Activated naive CD4-positive, alpha-beta T cell treated with anti-CD3 and anti-CD28 coated beads, Interleukin-2, amount 10 ng/mL, durations not matched to agents 7 days and 5 days (primary cell): Measurements from ENCODE around the gene TPST2.
"Not testable (repeated sequence)": the region's sequence is repeated elsewhere in the genome, so short reads cannot be mapped to it uniquely, and the experiment has no call there.

Source experiments
- CTCF ChIA-PET: fragments of 350-600 bp; sonication (Branson Sonifier 250); formaldehyde crosslinking; loops from one replicate; lab custom pipeline; 2021; ENCODE audit warnings: antibody characterized with exemption; lab: Charles Lee
- DNase-seq: peaks from one replicate; pipeline ENCODE4 v3.0.0-alpha.2; 2020
- H3K27ac Mint-ChIP-seq: one replicate; pipeline ENCODE4 v1.8.0; 2021; ENCODE audit warnings: mild to moderate bottlenecking, moderate library complexity, mixed read lengths
- H3K27me3 Mint-ChIP-seq: one replicate; pipeline ENCODE4 v1.8.0; 2021; ENCODE audit warnings: mild to moderate bottlenecking, mixed read lengths
- H3K36me3 Mint-ChIP-seq: one replicate; pipeline ENCODE4 v1.8.0; 2021; ENCODE audit warnings: mixed read lengths
- H3K4me1 Mint-ChIP-seq: one replicate; pipeline ENCODE4 v1.8.0; 2021; ENCODE audit warnings: mixed read lengths
- H3K4me3 Mint-ChIP-seq: one replicate; pipeline ENCODE4 v1.8.0; 2021; ENCODE audit warnings: mild to moderate bottlenecking, moderate library complexity, mixed read lengths
- H3K9me3 Mint-ChIP-seq: one replicate; pipeline ENCODE4 v1.8.0; 2021; ENCODE audit warnings: mixed read lengths

TPST2 gene

DNA sequence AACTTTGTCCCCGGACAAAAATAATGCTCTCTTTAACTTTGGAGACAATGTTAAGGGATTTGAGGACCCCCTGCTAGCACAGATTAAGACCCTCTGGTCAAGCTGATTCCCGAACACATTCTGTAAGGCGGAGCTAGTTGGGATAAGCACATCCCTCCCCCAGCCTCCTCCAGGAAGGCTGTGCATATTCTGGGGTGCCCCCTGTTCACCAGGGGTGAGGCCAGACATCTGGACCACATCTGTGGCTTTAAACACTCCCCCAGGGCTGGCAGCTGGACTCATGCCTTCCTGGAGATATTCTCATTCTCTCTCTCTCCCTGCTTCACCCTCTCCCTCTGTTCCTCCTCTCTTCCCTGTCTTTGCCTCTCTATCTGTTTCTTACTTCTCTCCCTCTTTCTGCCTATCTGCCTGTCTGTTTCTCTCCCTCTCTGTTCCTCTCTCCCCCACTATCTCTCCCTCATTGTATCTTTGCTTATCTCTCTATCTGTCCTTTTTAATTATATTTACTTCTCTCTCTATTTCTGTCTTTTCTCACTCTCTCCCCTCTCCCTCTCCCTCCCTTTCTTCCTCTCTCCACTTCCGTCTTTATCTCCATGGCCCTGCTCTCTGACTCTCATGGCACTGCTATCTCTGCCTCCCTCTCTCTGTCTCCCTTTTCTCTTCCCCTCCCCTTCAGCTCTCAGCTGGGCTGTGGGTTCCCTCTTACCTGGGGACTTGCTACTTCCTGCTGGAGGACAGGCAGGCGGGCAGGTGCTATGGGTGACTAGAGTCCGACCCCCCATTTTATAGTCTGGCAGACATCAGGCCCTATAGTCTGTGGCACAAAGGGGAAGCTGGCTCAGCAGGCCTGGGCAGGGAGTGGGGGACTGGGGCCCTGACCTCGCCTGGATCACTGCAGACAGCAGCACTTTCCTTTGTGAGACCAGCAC, 27.6 kb upstream of the TPST2 start, which contains the start of gene CRYBB1:
CRYBB1 (minus strand) TSS at position 757 of the 929 bp plus-strand sequence. CDS start 1,708 bp downstream, outside the sequence.
- Mint-ChIP-seq H3K4me3 (no peak within 1 kb of the TSS), H3K27me3 (peaks cover 40% of the 10 kb centered on the region), H3K36me3 (no peaks in the 10 kb centered on the region), H3K9me3 (no peaks in the 10 kb centered on the region), H3K27ac (no peak within 1 kb of the TSS), H3K4me1 (peaks cover 17% of the 10 kb centered on the region)
- CTCF ChIA-PET = no interaction called here
- DNase-seq = no peak

DNA sequence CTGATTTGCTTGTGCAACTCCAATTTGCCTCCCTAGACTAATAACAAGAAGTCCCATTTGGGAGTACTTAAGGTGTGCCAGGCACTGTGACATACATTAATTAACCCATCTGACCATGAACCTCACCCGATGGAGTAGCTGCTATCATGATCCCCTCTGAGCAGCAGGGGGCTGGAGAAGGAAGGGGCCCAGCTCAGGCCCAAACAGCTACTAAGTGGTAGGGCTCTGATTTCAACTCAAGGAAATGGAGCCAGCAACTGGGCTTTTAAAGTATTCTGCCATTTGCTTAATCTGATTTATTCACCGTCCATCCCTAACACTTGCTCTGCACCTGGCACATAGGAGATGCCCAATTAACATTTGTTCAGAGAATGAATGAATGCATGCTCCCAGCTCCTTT, 26.7 kb upstream of the TPST2 start:
- CTCF ChIA-PET = interaction anchor here (0.7 kb wide), 1 partner anchor 112 kb away, joined by 3 read pairs; no protein-coding TSS in a partner anchor
- no peak overlapping the region for H3K27ac Mint-ChIP-seq
- DNase-seq = no peak
- H3K4me1 Mint-ChIP-seq = peaks cover 17% of the 10 kb centered on the region
- peaks cover 45% of the 10 kb centered on the region for H3K27me3 Mint-ChIP-seq
- no peak overlapping the region for H3K4me3 Mint-ChIP-seq
- no peaks in the 10 kb centered on the region for H3K36me3 Mint-ChIP-seq
- no peaks in the 10 kb centered on the region for H3K9me3 Mint-ChIP-seq

DNA sequence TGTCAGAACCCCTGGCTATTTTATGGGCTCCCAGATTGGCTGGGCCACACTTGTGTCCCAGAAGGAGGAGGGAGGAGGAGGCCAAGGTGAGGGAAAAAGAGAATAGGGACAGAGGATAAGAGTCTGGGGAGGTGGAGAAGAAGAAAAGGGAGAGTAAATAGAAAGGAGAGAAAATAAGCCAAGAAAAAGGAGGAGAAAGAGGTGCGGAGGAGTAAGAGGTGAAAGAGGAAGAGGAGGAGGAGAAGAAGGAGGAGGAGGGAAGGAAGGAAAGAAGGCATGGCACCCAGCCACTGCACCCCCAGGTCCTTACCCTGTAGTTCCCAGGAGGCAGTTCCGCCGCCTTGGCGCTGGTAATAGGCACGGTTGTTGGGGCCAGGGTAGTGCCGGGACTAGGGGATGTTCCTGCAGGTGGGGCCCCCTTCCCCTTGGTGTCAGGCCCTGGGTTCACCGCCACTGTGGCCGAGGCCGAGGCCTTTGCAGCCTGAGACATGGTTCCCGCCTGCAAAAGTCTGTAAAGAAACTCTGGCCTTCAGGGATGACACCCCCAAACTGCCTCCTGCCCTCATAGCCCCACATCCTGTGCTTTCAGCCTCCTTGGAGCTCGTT, 26.0 kb upstream of the TPST2 start:
- no peaks in the 10 kb centered on the region for H3K9me3 Mint-ChIP-seq
- no peak overlapping the region for H3K4me3 Mint-ChIP-seq
- H3K27me3 Mint-ChIP-seq = peaks cover 48% of the 10 kb centered on the region
- CTCF ChIA-PET = interaction anchor here (0.7 kb wide), 1 partner anchor 111 kb away, joined by 3 read pairs; no protein-coding TSS in a partner anchor
- peaks cover 19% of the 10 kb centered on the region for H3K4me1 Mint-ChIP-seq
- H3K27ac Mint-ChIP-seq = no peak overlapping the region
- no peaks in the 10 kb centered on the region for H3K36me3 Mint-ChIP-seq
- no peak for DNase-seq

DNA sequence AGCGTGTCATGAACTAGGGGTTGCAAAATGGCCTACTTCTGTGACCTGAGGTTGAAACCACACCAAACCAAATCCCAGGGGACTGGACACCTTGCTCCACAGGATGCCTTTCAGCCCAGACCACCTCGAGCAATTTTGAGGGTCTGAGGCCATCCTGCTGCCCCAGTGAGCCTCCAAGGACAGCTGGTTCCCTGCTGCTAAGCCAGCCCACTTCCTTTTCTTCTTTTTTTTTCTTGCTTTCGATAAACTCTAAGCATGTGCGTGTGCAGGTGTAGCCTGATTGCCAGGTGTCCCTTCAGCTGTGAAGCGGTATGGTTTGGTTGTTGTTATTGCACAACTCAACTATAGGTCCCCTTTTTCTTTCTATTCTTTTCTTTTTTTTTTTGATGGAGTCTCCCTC, 25.2 kb upstream of the TPST2 start:
- Mint-ChIP-seq H3K4me1 (peaks cover 27% of the 10 kb centered on the region), H3K4me3 (no peak overlapping the region), H3K27me3 (peaks cover 54% of the 10 kb centered on the region), H3K9me3 (no peaks in the 10 kb centered on the region), H3K36me3 (no peaks in the 10 kb centered on the region), H3K27ac (no peak overlapping the region)
- CTCF ChIA-PET = no interaction called here
- peak; percentile 33 for DNase-seq

DNA sequence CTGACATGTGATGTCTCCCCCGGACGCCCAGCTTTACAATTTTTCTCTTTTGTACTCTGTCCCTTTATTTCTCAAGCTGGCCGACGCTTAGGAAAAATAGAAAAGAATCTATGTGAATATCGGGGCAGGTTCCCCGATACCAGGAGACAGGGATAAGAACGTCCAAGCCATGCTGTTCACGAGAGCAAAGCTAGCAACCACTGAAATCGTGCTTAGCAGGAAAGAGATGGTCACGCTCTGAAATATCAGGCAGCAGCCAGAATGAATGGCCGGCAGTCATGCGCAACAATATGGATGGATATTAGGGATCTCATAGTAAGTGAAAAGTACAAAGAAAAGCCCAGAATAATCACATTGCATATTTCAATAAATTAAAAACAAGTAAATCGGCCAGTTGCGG, 24.4 kb upstream of the TPST2 start:
- H3K27ac Mint-ChIP-seq = no peak overlapping the region
- H3K4me3 Mint-ChIP-seq = no peak overlapping the region
- peaks cover 52% of the 10 kb centered on the region for H3K27me3 Mint-ChIP-seq
- CTCF ChIA-PET = no interaction called here
- no peaks in the 10 kb centered on the region for H3K9me3 Mint-ChIP-seq
- H3K36me3 Mint-ChIP-seq = no peaks in the 10 kb centered on the region
- no peak for DNase-seq
- peaks cover 34% of the 10 kb centered on the region for H3K4me1 Mint-ChIP-seq

DNA sequence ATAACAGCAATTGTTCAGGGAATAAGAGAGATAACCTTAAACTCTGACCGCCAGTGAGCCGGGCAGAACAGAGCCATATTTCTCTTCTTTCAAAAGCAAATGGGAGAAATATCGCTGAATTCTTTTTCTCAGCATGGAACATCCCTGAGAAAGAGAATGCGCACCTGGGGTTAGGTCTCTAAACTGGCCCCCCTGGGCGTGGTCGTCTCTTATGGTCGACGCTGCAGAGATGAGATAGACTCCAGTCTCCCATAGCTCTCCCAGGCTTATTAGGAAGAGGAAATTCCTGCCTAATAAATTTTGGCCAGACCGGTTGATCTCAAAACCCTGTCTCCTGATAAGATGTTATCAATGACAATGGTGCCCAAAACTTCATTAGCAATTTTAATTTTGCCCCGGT, 23.8 kb upstream of the TPST2 start:
- H3K9me3 Mint-ChIP-seq, DNase-seq, H3K27ac Mint-ChIP-seq, H3K36me3 Mint-ChIP-seq, H3K4me3 Mint-ChIP-seq: not testable (repeated sequence)
- Mint-ChIP-seq H3K4me1 (peaks cover 37% of the 10 kb centered on the region), H3K27me3 (peaks cover 52% of the 10 kb centered on the region)
- CTCF ChIA-PET = interaction anchor here (1.2 kb wide), 1 partner anchor 28 kb away, joined by 4 read pairs; no protein-coding TSS in a partner anchor

DNA sequence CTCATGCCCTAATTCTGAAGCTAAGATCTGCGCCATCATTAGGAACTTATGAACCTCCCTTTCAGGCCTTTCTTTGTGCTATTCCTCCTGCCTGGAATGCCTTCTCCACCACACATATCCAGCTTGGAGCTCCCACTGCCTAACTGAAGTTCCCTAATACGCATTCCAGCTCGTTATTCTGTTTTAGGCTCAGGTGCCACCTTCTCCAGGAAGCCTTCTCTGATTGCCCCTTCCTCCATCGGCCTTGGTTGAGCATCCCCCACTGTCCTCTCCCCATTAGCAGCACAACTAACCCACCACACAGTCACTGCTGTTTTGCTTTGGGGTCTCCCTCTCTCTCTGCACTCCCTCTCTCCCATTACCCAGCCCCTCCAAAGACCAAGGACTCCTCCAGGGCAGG, 22.7 kb upstream of the TPST2 start:
- Mint-ChIP-seq H3K27me3 (peaks cover 52% of the 10 kb centered on the region), H3K9me3 (no peaks in the 10 kb centered on the region), H3K4me3 (no peak overlapping the region), H3K36me3 (no peaks in the 10 kb centered on the region), H3K27ac (no peak overlapping the region), H3K4me1 (peaks cover 33% of the 10 kb centered on the region)
- CTCF ChIA-PET = interaction anchor here (1.2 kb wide), 1 partner anchor 29 kb away, joined by 4 read pairs; no protein-coding TSS in a partner anchor
- DNase-seq = no peak

DNA sequence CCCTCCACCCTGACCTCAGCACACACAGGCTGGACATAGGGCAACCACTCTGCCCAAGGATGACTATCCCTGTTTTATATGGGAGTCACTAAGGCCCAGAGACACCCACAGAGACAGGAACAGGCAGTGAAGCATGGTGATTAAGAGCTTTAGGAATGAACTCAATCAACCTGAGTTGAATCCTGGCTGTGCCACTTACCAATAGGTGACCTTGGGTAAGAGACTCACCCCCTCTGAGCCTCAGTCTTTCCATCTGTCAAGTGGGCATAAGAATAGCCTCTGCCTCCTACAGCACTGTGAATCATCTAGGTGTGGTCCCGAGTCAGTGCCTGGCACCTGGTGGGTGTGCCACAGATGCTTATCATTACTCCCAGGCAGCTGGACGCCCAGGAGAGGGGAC, 21.1 kb upstream of the TPST2 start:
- H3K9me3 Mint-ChIP-seq = no peaks in the 10 kb centered on the region
- no peaks in the 10 kb centered on the region for H3K36me3 Mint-ChIP-seq
- DNase-seq = no peak
- CTCF ChIA-PET = interaction anchor here (1.1 kb wide), 1 partner anchor 108 kb away, joined by 3 read pairs; no protein-coding TSS in a partner anchor
- peaks cover 53% of the 10 kb centered on the region for H3K27me3 Mint-ChIP-seq
- peaks cover 24% of the 10 kb centered on the region for H3K4me1 Mint-ChIP-seq
- peak overlapping the region; percentile 84 for H3K27ac Mint-ChIP-seq
- H3K4me3 Mint-ChIP-seq = no peak overlapping the region

DNA sequence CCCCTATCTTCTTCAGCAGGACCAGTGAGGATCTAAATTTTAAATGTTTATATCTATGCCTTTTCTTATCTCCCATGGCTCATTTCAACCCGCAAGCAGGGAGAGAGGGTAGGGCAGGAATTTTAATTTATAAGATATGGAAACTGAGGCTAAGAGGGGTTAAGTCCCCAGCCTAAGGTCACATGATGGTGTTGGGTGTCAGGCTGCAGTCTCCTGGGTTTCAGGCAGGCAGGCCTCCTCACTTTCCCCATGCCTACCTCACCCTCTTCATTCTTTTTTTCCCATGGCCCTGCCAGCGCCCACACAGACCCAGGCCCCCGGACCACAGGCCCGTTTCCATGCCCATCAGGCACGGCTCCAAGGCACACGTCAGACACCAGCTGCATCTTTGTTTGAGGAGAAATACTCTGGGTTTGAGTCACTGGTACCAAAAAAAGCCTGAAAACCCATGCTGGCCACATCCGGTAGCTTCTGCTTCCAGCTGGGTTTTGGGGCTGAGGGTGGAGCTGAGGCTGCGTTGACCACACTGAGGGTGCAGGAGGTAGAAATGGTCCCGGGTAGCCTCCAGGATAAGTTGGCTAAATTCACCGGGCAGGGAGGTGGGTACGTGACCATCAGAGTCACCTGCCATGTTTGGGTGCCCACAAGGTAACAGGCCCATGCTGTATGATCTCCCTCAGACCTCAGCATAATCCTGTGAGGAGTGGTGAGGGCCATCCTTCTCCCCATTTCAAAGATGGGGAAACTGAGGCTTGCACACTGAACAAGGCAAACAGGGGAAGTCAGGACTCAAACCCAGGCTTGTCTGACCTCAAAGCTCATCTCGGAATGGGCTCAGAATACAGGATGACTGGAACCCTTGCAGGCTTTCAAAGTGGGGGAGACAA, 20.4 kb upstream of the TPST2 start:
- peak; percentile 62 for DNase-seq
- peaks cover 52% of the 10 kb centered on the region for H3K27me3 Mint-ChIP-seq
- H3K4me3 Mint-ChIP-seq = no peak overlapping the region
- peaks cover 23% of the 10 kb centered on the region for H3K4me1 Mint-ChIP-seq
- no peaks in the 10 kb centered on the region for H3K36me3 Mint-ChIP-seq
- H3K27ac Mint-ChIP-seq = peak overlapping the region; percentile 84
- no peaks in the 10 kb centered on the region for H3K9me3 Mint-ChIP-seq
- CTCF ChIA-PET = interaction anchor here (1.1 kb wide), 1 partner anchor 107 kb away, joined by 3 read pairs; no protein-coding TSS in a partner anchor

DNA sequence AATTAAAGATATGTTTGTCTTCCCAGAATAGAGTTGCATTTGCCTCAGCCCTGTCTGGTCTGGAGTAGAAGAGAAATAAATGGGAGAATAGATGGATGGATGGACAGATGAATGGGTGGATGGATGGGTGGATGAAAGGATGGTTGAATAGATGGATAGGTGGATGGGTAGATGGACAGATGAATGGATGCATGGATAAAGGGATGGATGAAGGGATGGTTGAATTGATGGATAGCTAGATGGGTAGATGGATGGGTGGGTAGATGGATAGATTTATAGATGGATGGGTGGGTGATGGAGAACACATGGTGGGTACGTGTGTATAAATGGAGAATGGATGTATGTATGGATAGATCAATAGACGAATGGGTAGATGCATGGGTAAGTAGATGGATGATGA, 19.4 kb upstream of the TPST2 start:
- no peak for DNase-seq
- Mint-ChIP-seq H3K4me1 (peaks cover 20% of the 10 kb centered on the region), H3K4me3 (no peak overlapping the region), H3K27me3 (peaks cover 49% of the 10 kb centered on the region), H3K27ac (no peak overlapping the region), H3K9me3 (no peaks in the 10 kb centered on the region), H3K36me3 (no peaks in the 10 kb centered on the region)
- CTCF ChIA-PET = no interaction called here

DNA sequence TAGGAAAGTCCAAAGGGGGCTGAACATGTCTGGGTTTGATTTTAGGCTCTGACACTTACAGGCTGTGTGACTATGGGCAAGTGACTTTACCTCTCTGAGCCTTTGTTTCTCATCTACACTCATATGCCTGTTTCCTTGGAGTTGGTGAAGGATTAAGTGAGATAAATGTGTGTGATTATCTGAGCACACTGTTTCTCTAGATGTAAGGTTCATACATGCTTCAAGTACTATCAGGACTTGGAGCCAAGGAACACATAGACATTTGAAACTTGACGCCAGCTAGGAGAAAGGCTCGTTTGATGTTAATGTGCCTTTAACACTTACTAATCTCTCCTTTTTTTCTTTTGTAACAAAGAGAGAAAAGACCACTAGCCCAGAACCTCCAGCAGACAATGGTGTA, 18.2 kb upstream of the TPST2 start:
- DNase-seq = no peak
- H3K9me3 Mint-ChIP-seq = no peaks in the 10 kb centered on the region
- peaks cover 41% of the 10 kb centered on the region for H3K27me3 Mint-ChIP-seq
- peaks cover 20% of the 10 kb centered on the region for H3K4me1 Mint-ChIP-seq
- no peak overlapping the region for H3K4me3 Mint-ChIP-seq
- H3K27ac Mint-ChIP-seq = no peak overlapping the region
- no peaks in the 10 kb centered on the region for H3K36me3 Mint-ChIP-seq
- CTCF ChIA-PET = no interaction called here

DNA sequence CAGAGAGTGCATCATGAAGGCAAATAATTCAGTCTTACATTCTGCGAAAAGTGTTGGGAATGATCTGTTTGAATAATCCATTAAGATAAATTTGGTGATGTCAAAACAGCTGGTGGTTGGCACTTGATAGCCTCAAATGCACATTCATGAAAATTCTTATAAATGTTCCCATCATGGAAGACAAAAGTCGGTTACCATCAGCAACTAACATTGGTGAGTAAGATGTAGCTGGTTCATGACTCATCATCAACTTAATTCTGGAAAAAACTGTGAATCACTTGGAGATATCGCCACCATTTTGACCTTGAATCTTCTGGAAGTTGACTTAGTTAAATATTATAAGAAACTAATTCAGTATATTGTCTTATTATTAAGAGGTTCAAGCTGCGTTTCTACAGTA, 16.7 kb upstream of the TPST2 start:
- CTCF ChIA-PET = no interaction called here
- DNase-seq = no peak

DNA sequence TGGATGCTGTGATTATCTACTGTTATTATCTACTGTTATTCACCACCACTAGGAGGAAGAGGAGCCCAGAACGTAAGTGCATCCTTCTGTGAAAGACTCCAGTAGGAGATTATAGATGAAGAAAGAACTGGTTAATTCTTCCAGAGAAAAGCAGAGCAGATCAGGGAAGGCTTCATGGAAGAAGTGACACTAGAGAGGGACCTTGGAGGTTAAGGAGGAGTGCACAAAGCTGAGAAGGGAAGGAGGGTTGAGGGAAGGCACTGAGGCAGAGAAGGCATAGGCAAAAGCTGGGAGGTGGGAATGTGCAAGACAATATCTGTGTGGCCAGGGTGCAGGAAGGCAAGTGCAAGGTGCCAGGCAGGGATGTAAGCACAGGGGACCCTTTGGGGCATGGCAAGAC, 14.4 kb upstream of the TPST2 start:
- DNase-seq = no peak
- H3K9me3 Mint-ChIP-seq = no peaks in the 10 kb centered on the region
- CTCF ChIA-PET = interaction anchor here (1.0 kb wide), 1 partner anchor 101 kb away, joined by 3 read pairs; no protein-coding TSS in a partner anchor
- H3K27ac Mint-ChIP-seq = no peak overlapping the region
- H3K4me3 Mint-ChIP-seq = no peak overlapping the region
- H3K4me1 Mint-ChIP-seq = peaks cover 3% of the 10 kb centered on the region
- H3K27me3 Mint-ChIP-seq = peaks cover 39% of the 10 kb centered on the region
- no peaks in the 10 kb centered on the region for H3K36me3 Mint-ChIP-seq

More for the DNA sequence above, 16.7 kb upstream of the TPST2 start:
- H3K9me3 Mint-ChIP-seq = no peaks in the 10 kb centered on the region
- H3K4me3 Mint-ChIP-seq = no peak overlapping the region
- peaks cover 32% of the 10 kb centered on the region for H3K27me3 Mint-ChIP-seq
- H3K36me3 Mint-ChIP-seq = no peaks in the 10 kb centered on the region
- no peak overlapping the region for H3K27ac Mint-ChIP-seq
- H3K4me1 Mint-ChIP-seq = peaks cover 20% of the 10 kb centered on the region

DNA sequence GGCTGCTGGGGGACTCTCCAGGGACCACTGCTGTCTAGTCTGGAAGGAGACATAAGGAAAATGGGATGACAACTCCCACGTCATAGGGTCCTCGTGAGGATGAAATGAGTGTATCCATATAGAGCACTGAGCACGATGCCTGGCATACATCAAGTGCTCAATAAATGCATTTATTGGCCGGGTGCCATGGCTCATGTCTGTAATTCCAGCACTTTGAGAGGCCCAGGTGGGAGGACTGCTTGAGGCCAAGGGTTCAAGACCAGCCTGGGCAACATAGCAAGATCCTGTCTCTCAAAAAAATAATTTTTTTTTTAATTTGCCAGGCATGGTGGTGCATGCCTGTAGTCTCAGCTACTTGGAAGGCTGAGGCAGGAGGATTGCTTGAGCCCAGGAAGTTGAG, 12.2 kb upstream of the TPST2 start:
- Mint-ChIP-seq H3K4me3 (no peak overlapping the region), H3K27me3 (peaks cover 45% of the 10 kb centered on the region)
- no peak for DNase-seq

More for the DNA sequence above, 12.2 kb upstream of the TPST2 start:
- H3K9me3 Mint-ChIP-seq = no peaks in the 10 kb centered on the region
- H3K36me3 Mint-ChIP-seq = no peaks in the 10 kb centered on the region
- peaks cover 8% of the 10 kb centered on the region for H3K4me1 Mint-ChIP-seq
- CTCF ChIA-PET = no interaction called here
- H3K27ac Mint-ChIP-seq = no peak overlapping the region
